ENCODE measurements around the gene CAB39.

- TF ChIP-seq CTCF (IDR thresholded peaks at IDR 0.05) (no peak), EZH2 (IDR thresholded peaks at IDR 0.05; ENCODE audit: borderline replicate concordance, insufficient read depth, low read depth, low read length, poor library complexity, severe bottlenecking) (no peak)
Measured at GRCh38 chr2:230829293-230829692, 116.7 kb downstream of the CAB39 start.

Measured in B cell (primary cell).